GM18498 (cell line): ENCODE measurements around the gene BICDL1.
"Not testable (repeated sequence)": the region's sequence is repeated elsewhere in the genome, so short reads cannot be mapped to it uniquely, and the experiment has no call there.

Experiments
- ATAC-seq: cut with Tn5 transposase; IDR thresholded peaks from one replicate; pipeline ENCODE4 v1.9.1; 2021; ENCODE audit warnings: mild to moderate bottlenecking, moderate library complexity; ENCODE audit not compliant: unreplicated experiment

BICDL1 gene

DNA sequence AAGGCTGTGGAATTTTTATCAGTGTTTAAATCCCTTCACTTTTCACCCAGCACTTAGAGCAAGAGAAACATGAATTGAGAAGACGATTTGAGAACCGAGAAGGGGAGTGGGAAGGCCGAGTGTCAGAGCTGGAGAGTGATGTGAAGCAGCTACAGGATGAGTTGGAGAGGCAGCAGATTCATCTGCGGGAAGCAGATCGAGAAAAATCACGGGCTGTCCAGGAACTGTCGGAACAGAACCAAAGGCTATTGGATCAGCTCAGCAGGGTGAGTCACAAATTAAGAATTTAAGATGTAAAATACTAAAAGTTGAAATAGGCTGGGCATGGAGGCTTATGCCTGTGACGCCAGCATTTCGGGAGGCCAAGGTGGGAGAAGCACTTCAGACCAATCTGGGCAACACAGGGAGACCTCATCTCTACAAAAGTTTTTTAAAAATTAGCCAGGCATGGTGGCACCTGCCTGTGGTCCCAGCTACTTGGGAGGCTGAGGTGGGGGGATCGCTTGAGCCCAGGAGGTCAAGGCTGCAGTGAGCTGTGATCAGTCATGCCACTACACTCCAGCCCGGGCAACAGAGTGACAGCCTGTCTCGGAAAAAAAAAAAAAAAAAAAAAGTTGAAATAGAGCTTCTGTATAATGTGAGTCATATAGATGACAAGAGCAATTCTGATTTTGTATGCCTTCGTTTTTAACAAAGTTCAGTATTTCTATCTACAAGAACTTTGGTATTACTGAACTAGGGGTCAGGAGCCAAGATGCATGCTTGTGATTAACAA, 9.6 kb downstream of the BICDL1 start:
- no peak for ATAC-seq

DNA sequence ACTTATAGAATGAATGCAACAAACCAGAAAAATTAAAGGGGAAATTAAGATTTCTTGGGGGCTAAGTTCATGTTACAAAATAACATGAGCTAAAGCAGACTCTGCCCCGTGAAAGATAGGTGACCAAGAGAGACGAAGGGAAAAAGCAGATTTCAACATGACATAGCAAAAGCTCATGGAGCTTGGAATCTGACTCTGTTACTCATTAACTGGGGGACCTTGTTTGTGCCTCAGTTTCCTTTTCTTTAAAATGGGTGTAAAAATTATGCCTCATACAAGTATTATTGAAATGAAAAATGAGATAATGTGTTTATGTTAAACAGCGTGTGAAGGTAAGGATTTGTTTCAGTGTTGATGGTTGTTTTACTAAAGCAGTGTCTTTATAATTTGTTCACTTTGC, 11.5 kb downstream of the BICDL1 start:
- no peak for ATAC-seq

DNA sequence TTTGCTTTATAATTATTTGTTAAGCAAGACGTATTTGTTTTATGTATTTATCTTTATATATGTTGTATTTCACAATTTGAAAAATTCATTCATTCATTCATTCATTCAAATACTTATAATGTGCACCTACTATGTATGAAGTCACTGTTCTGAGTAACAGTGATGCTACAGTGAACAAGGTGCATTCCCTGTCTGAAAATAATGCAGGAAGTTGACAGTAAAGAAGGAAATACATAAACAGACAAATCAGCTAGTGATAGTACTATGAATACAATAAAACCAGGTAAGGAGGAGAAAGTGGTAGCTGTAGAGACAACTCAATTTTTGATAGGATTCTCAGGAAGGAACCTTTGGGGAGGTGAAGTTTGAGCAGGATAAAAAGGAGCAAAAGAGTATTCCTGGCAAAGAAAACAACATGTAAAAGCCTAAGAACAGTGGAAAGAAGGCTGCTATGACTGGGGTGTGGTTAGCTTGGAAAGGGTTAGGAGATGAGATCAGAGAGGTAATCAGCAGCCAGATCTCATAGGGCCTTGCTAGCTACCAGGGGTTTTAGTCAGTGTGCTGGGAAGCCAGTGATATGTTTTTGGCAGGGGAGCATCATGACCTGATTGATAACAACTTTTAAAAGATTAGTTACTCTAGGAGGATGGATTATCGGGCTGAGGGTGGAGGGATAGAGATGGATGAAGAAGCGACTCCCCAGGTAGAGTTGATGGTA, 17.4 kb downstream of the BICDL1 start:
- no peak for ATAC-seq

DNA sequence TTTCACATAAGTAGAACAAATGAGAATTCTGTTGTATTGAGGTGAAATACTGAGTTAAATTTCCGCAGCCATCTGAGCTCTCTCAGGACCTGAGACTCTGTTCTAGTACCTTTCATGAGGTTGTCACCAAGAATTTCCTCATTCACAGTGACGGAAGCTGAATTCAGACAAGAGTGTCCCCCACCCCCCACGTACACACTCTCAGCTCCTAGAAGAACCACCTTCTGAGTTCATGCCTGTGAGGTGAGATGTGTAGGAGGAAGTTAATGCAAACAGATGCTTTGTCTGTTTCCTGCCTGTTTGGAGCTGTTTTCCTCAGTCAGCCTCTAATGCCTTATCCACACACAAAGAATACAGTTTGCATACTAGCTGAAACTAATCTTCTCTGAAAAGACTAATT, 18.2 kb downstream of the BICDL1 start:
- no peak for ATAC-seq

DNA sequence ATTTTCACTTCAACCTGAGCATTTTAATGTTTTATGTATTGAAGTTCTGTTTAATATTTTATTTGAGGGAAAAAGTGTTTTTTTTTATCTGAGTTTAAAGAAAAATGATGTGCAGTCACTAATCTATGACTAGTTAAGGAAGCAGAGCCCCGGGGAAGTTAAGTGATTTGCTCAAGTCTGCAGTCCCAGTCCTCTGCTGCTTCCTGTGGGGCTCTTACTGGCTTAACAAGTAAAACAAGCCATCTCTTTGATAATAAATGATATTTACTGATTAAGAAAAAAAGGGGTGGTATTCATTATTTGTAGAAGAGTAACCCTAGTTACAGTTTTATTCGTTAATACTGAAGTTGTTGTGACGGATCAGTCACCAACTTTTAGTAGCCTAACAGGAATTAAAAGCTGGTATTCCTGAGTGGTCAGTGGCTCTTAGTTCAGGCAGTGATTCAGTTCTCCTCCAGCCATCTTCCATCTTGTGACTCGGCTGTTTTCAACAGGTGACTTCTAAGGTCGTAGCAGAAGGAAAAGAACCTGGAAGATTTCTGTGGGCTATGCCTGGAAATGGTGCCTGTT, 21.7 kb downstream of the BICDL1 start:
- ATAC-seq, result no peak

DNA sequence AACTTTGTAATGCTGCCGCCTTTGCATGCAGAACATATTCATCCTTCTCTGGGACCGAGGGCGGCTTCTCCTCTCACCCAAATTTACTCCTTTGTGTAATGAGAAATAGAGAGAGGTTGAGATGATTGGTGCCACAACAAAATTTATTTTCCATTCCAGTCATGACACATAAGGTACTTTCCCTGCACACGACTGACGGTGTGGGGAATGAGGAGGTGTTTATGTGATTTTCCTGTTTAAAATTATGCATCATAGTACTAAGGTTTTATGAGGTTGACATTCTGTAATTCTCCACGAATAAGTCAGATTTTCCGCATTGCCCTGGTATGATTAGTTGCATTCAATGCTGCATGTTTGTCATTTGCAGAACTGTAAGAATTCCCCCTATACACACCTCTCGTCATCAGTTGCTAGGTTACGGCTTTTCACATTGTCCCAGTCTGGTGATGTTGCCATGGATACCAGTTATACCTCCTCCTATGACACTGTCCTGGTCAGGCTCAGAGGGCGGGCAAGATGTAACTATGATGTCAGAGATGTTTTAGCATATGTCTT, 23.1 kb downstream of the BICDL1 start:
- peak; percentile 88 for ATAC-seq

DNA sequence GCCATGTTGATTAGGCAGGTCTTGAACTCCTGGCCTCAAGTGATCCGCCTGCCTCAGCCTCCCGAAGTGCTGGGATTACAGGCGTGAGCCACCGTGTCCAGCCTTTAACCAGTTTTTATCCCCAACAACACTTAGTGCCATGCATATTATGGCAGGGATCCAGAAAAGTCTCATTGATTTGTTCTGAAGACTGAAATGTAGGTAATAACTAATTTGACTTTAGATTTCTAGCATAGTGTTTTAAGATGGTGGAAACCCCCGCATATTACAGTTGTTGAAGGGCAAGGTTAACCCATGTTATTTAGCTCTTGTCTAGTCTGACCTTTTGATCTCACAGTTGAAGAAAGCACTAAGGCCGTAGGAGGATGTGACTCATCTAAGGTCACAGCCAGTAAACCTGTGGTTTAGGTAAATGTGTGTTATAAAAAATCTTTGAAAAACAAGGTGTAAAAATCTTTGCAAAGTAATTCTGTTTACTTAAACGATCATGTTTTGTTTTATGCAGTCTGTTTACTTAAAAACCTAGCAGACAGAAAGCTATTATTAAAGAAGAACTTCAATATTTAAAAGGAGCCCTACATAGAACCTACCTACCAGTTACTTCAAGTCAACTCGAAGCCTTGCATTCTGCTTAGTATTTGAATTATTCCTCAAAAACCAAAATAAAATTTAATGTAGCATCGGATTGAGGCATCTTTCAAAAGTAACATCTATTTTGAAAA, 24.8 kb downstream of the BICDL1 start:
- ATAC-seq, result peak; percentile 72

DNA sequence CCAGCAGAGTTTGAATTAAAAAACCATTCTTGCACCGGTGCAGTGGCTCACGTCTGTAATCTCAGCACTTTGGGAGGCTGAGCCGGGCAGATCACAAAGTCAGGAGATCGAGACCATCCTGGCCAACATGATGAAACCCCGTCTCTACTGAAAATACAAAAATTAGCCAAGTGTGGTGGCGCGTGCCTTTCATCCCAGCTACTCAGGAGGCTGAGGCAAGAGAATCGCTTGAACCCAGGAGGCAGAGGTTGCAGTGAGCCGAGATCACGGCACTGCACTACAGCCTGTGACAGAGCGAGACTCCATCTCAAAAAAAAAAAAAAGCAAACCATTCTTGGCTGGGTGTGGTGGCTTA, 25.3 kb downstream of the BICDL1 start:
- not testable (repeated sequence) for ATAC-seq

DNA sequence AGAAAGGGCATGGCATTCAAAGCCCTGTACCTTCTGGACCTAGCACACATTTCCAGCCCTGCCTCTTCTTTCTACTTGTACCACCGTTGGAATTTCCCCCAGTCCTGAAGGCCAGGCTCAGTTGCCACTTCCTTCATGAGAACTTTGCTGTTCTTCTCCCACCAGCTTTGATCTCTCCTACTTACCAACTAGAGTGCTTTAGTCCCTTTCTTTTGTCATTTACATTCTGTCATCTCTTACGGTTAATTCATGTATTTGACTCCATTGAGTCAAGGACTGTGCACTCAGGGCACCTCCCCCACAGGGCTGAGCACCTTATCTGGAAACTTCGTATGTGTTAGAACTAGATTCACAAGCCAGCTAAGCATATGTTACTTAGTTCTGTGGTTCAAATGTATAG, 26.3 kb downstream of the BICDL1 start:
- ATAC-seq, result no peak

DNA sequence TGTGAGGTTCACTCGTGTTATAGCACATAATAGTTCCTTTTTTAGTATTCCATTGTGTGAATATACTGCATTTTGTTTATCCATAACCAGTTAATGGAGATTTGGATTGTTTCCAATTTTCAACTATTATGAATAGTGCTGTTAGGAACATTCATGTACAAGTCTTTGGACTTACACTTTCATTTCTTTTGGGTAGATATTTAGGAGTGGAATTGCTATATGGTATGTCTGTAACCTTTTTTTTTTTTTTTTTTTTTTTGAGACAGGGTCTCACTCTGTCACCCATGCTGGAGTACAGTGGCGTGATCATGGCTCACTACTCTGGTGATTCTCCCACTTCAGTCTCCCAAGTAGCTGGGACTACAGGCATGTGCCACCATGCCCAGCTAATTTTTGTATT, 27.2 kb downstream of the BICDL1 start:
- ATAC-seq, result not testable (repeated sequence)

DNA sequence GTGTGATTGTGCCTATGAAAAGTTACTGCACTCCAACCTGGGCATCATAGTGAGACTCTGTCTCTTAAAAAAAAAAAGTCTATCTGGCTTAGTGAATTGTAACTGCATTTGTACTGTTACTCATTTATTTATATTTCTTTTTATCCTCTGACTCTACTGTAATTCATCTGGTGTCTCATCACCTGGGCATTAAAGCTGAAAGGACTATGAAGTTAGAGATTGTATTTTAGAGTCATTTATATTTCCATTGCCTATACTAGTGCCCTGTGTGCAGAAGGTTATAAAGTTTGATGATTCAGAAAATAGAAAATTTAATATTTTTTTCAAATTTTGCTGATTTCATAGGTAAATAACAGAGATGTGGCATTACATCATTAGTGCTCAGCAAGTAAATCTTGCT, 30.2 kb downstream of the BICDL1 start:
- ATAC-seq, result no peak

DNA sequence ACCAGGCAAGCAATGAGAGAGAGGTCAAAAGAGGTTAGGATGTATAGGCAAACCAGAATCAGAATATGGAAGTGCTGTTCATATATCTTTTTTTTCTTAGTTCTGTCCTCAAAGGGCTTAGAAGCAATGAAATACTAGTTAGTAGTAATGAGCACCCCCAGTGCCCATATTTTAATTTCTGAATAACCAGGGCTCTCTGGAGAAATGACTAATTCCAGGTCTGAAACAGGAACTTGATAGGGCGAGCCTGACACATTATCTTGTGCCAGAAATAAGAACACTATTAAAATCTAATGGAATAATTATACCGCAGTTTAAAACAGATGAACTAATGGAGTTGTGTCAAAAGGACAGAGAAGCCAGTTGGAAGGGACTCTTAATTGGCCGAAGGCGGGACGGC, 30.9 kb downstream of the BICDL1 start:
- ATAC-seq, result no peak

DNA sequence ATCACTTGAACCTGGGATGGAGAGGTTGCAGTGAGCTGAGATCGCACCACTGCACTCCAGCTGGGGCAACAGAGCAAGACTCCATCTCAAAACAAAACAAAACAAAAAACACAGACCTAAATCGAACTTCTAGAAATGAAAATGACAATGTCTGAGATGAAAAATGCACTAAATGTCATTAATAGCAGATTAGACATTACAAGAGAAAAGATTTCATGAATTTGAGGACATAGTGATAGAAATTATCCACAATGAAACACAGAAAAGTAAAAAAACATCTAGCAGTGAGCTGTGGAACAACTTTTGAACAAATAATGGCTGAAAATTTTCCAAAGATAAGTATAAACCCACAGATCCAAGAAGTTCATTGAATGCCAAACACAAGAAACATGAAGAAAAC, 35.2 kb downstream of the BICDL1 start:
- ATAC-seq, result no peak

DNA sequence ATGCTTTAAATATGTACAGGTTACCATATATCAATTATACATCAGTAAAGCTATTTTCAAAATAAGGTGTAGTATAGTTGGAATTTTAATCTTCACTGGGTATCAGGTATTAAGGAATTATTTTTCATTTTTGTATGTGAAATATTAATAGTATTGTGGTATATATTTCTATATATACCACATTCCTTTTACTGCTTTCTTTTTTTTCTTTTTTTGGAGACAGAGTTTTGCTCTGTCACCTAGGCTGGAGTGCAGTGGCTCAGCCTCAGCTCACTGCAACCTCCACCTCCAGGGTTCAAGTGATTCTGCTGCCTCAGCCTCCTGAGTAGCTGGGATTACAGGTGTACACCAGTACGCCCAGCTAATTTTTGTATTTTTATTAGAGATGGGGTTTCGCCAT, 36.6 kb downstream of the BICDL1 start:
- no peak for ATAC-seq

DNA sequence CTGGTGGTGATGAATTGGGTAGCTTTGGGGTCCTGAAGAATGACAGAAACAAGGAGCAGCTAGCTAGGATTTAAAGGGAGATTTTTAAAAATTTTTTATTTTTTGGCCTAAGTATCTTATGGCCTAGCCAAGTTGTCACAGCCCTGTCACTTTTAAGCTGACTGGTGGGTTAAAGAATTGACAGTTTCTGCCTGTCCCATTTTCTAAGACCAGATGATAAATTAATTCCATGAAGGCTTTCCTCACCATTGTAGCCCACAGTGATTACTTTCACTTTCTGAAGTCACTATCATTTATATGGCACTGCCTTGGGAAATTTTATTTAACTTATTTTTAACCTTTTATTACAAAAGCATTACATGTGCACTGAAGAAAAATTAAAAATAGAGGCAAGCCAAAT, 43.2 kb downstream of the BICDL1 start:
- ATAC-seq, result no peak

DNA sequence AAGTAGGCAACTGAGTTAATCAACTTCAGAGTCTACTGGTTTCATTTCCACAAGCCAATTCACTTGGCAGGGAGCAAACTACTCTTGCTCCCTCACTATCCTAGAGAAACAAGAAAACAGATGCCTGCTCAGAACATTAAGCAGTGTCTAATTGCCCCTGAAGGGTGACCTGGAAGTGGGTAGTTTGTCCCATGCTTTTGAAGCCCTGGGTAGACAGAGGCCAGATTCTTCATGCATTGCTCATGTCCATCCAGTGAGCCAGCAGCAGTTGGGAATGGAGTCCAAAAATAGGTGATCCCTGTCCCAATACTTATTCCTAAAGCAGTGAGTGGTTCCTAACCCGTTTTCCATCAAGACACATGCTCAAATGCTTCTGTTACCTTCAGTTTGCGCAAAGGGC, 48.8 kb downstream of the BICDL1 start:
- no peak for ATAC-seq

DNA sequence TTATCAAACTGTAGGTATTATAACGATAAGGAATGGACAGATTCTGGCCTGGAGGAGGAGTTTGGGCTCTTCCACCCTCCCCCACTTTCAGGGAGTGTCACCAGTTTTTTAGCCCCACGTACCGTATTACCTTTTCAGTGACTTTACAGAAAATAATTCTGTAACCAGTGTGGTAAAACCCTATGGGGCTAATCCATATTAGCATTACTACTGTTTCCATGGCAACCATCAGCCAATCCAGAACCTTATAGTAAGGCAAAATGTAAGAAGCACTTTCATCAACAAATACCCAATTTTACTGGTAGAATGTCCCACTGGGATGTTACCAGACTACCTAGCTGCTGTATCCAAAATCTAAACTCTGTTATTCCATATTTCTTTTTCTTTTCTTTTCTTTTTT, 50.7 kb downstream of the BICDL1 start:
- no peak for ATAC-seq

DNA sequence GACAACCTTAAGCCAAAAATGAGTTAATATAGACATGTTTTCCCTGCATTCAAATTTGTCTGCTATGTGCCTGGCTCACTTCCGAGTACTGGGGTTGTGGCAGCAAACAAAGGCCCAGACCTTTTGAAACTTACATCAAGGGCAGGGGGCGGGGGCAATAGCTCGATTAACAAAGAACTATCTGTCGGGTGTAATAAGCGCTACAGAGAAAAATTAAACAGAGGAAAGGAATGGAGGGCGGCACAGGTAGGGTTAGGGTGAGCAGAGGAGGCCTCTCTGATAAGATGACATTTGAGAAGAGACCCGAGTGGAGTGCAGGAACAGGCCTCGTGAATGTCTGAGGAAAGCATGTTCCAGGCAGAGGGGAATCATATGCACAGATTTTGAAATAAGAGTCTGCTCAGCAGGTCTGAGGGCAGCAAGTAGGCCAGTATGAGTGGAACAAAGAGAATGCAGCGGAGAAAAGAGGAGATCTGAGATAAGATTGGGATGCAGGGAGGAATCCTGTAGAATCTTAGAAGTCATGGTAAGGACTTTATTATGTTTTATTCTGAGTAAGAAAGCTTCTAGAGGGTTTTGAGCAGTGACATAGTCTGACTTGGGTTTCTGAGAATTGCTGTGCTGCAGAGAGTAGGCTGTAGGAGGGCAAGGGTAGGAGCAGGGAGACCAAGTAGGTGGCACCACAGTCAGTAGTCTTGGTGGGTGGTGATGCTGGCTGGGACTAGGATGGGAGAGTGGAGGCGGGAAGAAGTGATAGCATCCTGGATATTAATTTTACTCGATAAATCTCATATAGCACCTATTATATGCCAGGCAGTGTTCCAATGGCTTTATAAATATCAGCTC, 52.6 kb downstream of the BICDL1 start:
- no peak for ATAC-seq

DNA sequence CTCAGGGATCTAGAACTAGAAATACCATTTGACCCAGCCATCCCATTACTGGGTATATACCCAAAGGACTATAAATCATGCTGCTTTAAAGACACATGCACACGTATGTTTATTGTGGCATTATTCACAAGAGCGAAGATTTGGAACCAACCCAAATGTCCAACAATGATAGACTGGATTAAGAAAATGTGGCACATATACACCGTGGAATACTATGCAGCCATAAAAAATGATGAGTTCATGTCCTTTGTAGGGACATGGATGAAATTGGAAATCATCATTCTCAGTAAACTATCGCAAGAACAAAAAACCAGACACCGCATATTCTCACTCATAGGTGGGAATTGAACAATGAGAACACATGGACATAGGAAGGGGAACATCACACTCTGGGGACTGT, 56.3 kb downstream of the BICDL1 start:
- not testable (repeated sequence) for ATAC-seq

DNA sequence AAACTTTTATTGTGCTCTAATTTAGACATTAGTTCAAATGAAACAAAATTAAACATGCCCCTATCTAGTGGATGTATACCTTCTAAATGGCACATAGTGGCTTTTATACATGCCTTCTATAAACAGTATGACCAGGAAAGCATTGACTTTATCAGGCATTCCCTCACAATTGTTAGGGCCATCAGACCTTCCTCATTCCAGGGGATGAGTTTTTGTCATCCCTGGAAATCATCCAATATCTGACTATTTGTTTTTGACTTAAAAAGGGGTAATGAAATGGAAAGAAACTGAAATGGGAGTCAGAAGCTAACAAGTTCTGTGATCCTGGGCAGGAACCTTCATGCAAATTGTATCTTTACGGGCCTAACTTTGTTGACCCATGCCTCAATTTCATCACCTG, 58.0 kb downstream of the BICDL1 start:
- ATAC-seq, result no peak
